A172 (cell line): ENCODE measurements around the gene DUSP22. TPM values are rescaled to one million over a fixed set of nuclear protein-coding genes. Genes with fewer than 3 reads are reported as not detected.

Source experiments
- DNase-seq: peaks from one replicate; pipeline ENCODE4 v3.0.0-alpha.2; 2015; ENCODE audit warnings: low spot score
- total RNA-seq: library from RNA; depleted of rRNA; stranded (reverse); fragments of >200 nt; shearing (Covaris generic); gene quantifications from 2 replicates; pipeline ENCODE4 v1.2.3, GENCODE V29; 2014

The DUSP22 gene
- total RNA-seq, 1 experiment from 2014 or later, result 19.5 TPM

GRCh38 chr6:308768-309167, 16.5 kb downstream of the DUSP22 start:
- DNase-seq, result no peak

GRCh38 chr6:309947-310346, 17.7 kb downstream of the DUSP22 start:
- no peak for DNase-seq

GRCh38 chr6:310671-311070, 18.4 kb downstream of the DUSP22 start:
- DNase-seq, result no peak

- DNase-seq, result no peak
Measured at GRCh38 chr6:311679-312220, 19.5 kb downstream of the DUSP22 start.

- DNase-seq, result no peak
Measured at GRCh38 chr6:313087-313486, 20.8 kb downstream of the DUSP22 start.

GRCh38 chr6:313917-314316, 21.6 kb downstream of the DUSP22 start:
- DNase-seq, result no peak

- no peak for DNase-seq
Measured at GRCh38 chr6:314377-314776, 22.1 kb downstream of the DUSP22 start.

- DNase-seq, result no peak
Measured at GRCh38 chr6:315226-315625, 22.9 kb downstream of the DUSP22 start.

GRCh38 chr6:315921-316752, 23.9 kb downstream of the DUSP22 start:
- DNase-seq, result no peak

- DNase-seq, result no peak
Measured at GRCh38 chr6:316753-317038, 24.4 kb downstream of the DUSP22 start.

GRCh38 chr6:317060-317447, 24.8 kb downstream of the DUSP22 start:
- DNase-seq, result no peak

- no peak for DNase-seq
Measured at GRCh38 chr6:317448-318144, 25.3 kb downstream of the DUSP22 start.

- no peak for DNase-seq
Measured at GRCh38 chr6:318243-318890, 26.1 kb downstream of the DUSP22 start.

GRCh38 chr6:319177-320131, 27.2 kb downstream of the DUSP22 start:
- DNase-seq, result no peak

GRCh38 chr6:320351-321157, 28.3 kb downstream of the DUSP22 start:
- no peak for DNase-seq

GRCh38 chr6:321158-321438, 28.8 kb downstream of the DUSP22 start:
- DNase-seq, result no peak

GRCh38 chr6:321536-322258, 29.4 kb downstream of the DUSP22 start:
- DNase-seq, result no peak

GRCh38 chr6:322259-322930, 30.1 kb downstream of the DUSP22 start:
- DNase-seq, result no peak

- no peak for DNase-seq
Measured at GRCh38 chr6:322940-323729, 30.8 kb downstream of the DUSP22 start.
